GM12864 (cell line): ENCODE data around the gene CYB5R2.

Source experiments
- DNase-seq: peaks from one replicate; pipeline ENCODE4 v3.0.0-alpha.2; 2011; ENCODE audit warnings: low read depth
- H3K4me3 ChIP-seq: 2 replicates; pipeline ENCODE4 v1.5.1; 2011; ENCODE audit warnings: mild to moderate bottlenecking, low read depth, low read length, control low read depth
- TF ChIP-seq, protein P1 (sequence below): IDR thresholded peaks from 2 replicates; pipeline ENCODE4 v1.5.1; 2011; ENCODE audit warnings: low read depth, mild to moderate bottlenecking, moderate library complexity, low read length, control low read depth, inconsistent platforms; ENCODE audit errors: missing control alignments

CYB5R2 gene

GRCh38 chr11:7670641-7671040, 2.7 kb downstream of the CYB5R2 start:
- H3K4me3 ChIP-seq: no peak overlapping the region
- no peak for DNase-seq
- TF ChIP-seq, protein P1, sequence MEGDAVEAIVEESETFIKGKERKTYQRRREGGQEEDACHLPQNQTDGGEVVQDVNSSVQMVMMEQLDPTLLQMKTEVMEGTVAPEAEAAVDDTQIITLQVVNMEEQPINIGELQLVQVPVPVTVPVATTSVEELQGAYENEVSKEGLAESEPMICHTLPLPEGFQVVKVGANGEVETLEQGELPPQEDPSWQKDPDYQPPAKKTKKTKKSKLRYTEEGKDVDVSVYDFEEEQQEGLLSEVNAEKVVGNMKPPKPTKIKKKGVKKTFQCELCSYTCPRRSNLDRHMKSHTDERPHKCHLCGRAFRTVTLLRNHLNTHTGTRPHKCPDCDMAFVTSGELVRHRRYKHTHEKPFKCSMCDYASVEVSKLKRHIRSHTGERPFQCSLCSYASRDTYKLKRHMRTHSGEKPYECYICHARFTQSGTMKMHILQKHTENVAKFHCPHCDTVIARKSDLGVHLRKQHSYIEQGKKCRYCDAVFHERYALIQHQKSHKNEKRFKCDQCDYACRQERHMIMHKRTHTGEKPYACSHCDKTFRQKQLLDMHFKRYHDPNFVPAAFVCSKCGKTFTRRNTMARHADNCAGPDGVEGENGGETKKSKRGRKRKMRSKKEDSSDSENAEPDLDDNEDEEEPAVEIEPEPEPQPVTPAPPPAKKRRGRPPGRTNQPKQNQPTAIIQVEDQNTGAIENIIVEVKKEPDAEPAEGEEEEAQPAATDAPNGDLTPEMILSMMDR: no peak

DNA sequence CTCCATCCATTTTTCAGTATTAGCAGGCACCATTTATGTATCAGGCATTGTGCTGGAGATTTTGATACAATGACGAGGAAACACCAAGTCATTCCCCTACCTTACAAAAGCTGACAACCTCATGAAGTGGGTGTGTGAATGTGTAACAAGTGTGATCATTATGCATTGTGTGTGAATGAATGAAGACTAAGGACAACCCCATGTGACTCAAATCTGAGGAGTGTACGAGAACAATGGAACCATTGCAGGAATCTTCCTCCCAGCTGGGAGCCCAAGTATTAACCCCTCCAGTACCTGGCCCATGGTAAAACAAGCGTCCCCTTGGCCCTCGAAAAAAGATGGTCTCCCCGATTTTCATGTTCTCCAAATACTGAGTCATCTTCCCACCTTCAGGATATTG, 4.4 kb downstream of the CYB5R2 start:
- no peak for DNase-seq
- TF ChIP-seq, protein P1: no peak
- H3K4me3 ChIP-seq: no peak overlapping the region

- TF ChIP-seq, protein P1: no peak
- no peak for DNase-seq
- H3K4me3 ChIP-seq: no peak overlapping the region
Observed at GRCh38 chr11:7668464-7668863, 4.8 kb downstream of the CYB5R2 start.

- H3K4me3 ChIP-seq: no peak overlapping the region
- TF ChIP-seq, protein P1: no peak
- DNase-seq: no peak
Observed at GRCh38 chr11:7667460-7667859, 5.8 kb downstream of the CYB5R2 start.

DNA sequence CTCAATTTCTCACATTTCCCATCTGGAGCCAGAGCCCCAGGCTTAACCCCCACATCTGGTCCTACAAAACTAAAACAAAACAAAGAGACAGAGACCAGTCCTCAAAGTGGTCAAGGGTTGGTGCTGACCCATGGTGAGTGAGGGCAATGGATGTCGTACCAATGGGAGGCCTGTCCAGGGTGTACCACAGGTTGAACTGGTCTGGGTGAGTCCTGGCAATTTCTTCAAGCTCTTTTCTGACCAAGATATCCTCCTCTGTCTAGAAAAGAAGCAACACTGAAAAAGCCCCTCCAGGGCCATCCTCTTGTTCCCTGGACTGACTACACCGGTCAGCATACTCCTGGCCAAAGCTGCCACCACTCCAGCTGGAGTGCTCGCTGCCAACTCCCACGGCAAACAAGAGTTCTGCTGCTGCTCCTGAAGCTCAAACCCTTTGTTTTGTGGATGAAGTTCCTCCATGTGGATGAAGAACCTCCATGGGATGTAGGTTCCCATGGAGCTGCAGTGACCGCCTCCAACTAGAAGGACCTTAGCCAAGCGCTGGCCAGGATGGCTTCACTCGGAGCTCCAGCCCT, 6.9 kb downstream of the CYB5R2 start:
- TF ChIP-seq, protein P1: no peak
- DNase-seq: no peak
- no peak overlapping the region for H3K4me3 ChIP-seq

DNA sequence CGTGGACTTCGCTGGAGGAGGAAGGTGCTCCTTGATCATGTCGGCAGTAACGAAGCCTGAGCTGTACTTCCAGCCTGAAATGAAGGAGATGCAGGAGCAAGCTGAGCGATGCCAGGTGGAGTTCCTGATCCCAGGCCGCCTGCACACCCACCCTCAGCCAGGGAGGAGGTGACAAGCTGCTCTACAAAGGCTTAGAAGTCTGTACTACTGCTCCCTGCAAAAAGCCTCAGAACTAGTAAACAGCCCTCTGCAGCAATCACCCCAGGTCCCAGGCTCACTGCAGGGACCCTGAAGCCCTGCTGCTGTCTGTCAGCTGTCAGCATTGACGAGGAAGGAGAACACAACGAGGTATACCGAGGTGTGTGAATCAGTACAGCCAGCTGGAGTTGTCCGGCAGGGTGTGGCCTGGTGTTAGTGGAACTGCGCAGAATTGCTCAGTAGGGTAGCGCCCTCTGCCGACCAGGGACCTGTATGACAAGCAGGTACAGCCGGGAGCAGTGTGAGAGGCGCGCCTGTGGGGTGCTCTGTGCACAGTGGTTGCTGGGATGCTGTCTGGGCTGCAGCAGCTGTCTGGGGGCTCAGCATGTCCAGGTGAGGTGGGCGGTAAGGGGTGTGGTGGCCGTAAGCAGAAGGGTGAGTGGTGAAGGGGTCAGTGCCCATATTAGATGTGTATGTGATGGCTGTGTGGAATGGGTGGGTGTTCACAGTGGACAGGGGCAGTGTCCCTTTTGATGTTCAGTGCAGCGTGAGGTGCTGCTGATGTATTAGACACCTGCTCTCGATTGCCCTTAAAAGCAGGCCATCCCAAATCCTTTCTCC, 7.6 kb downstream of the CYB5R2 start:
- TF ChIP-seq, protein P1: peak; percentile 97
- DNase-seq: peak; percentile 57
- no peak overlapping the region for H3K4me3 ChIP-seq
